ENCODE results near the gene MAMSTR.
"Not testable (repeated sequence)": the region's sequence is repeated elsewhere in the genome, so short reads cannot be mapped to it uniquely, and the experiment has no call there.

- TF ChIP-seq CTCF (optimal IDR thresholded peaks at IDR 0.05 in 1 of 3, IDR thresholded peaks at IDR 0.05 in 1 of 3, conservative IDR thresholded peaks at IDR 0.05 in 1 of 3; ENCODE audit: extremely low read depth in 1 of 3, insufficient read depth in 2 of 3, low read length in 3 of 3); EZH2 (IDR thresholded peaks at IDR 0.05; ENCODE audit: low read length): not testable (repeated sequence)
These were observed 46.3 kb upstream of the MAMSTR start for GRCh38 chr19:48765816-48766215.
